Ascending aorta (tissue), 2 donors: ENCODE measurements around the gene TRHDE. TPM values are rescaled to one million over a fixed set of nuclear protein-coding genes. Genes with fewer than 3 reads are reported as not detected.

ENCODE experiments used
- DNase-seq, 2 donors: peaks; one replicate each; pipeline ENCODE4 v3.0.0-alpha.2; 2019; ENCODE audit warnings: low spot score in 2 of 2
- H3K27ac ChIP-seq, 2 donors: fragments of 200-600 bp; sonication (generic); one replicate each; pipeline ENCODE4 v1.5.1; 2016 to 2017; ENCODE audit warnings: mild to moderate bottlenecking in 1 of 2
- H3K27me3 ChIP-seq: fragments of 200-600 bp; sonication (generic); one replicate; pipeline ENCODE4 v1.5.1; 2017
- H3K36me3 ChIP-seq, 2 donors: fragments of 200-600 bp; sonication (generic); one replicate each; pipeline ENCODE4 v1.5.1; 2016
- H3K4me1 ChIP-seq, 2 donors: fragments of 200-600 bp; sonication (generic); one replicate each; pipeline ENCODE4 v1.5.1; 2016 to 2017; ENCODE audit warnings: mild to moderate bottlenecking in 1 of 2
- H3K4me3 ChIP-seq, 2 donors: fragments of 200-600 bp; sonication (generic); one replicate each; pipeline ENCODE4 v1.5.1; 2016 to 2017; ENCODE audit warnings: mild to moderate bottlenecking in 1 of 2
- H3K9me3 ChIP-seq, 2 donors: fragments of 200-600 bp; sonication (generic); one replicate each; pipeline ENCODE4 v1.5.1; 2016
- intact Hi-C: fragments of 100-400 bp; cut with DNase I; formaldehyde crosslinking; loops from one replicate; pipeline ENCODE4 v1.15.1; 2023
- total RNA-seq: library from RNA; depleted of rRNA; stranded (reverse); fragments of >200 nt; gene quantifications from one replicate; pipeline ENCODE4 v1.1.0, GENCODE V29; 2016
- TF ChIP-seq, protein P1 (sequence below), 3 experiments: fragments of 200-600 bp in 2 of 3; fragments of 450-650 bp in 1 of 3; sonication (generic) in 2 of 3; IDR thresholded peaks; one replicate each; pipeline ENCODE4 v1.5.1; 2016 to 2019; ENCODE audit warnings: antibody characterized with exemption in 3 of 3, mild to moderate bottlenecking in 1 of 3, moderate library complexity in 1 of 3

TRHDE gene
- total RNA-seq, 1 donor from 2014 or later, result 34.0 TPM

DNA sequence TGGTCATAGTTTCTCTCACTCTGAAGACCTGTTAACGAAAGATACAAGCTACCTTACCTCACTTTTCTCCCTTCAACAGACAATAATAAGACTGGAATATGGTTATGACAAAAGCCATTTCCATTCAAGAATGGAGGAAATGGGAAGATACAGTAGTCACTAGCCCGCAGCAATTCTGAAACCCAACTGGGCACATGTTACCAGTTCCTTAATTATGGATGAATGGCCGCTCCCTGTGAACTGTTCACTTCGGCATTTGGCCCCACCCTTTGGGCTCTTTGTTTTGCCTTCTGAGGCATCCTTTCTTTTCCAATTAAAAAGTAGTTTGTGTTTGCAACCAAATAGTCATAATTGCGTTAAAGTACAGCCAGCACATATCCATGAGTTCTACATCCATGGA lies 19.0 kb downstream of the TRHDE start:
- no peak overlapping the region for H3K4me3 ChIP-seq
- H3K9me3 ChIP-seq, result no peaks in the 10 kb centered on the region
- TF ChIP-seq, protein P1, sequence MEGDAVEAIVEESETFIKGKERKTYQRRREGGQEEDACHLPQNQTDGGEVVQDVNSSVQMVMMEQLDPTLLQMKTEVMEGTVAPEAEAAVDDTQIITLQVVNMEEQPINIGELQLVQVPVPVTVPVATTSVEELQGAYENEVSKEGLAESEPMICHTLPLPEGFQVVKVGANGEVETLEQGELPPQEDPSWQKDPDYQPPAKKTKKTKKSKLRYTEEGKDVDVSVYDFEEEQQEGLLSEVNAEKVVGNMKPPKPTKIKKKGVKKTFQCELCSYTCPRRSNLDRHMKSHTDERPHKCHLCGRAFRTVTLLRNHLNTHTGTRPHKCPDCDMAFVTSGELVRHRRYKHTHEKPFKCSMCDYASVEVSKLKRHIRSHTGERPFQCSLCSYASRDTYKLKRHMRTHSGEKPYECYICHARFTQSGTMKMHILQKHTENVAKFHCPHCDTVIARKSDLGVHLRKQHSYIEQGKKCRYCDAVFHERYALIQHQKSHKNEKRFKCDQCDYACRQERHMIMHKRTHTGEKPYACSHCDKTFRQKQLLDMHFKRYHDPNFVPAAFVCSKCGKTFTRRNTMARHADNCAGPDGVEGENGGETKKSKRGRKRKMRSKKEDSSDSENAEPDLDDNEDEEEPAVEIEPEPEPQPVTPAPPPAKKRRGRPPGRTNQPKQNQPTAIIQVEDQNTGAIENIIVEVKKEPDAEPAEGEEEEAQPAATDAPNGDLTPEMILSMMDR (IDR thresholded peaks at IDR 0.05), result no peak
- H3K27ac ChIP-seq, result no peak overlapping the region
- H3K4me1 ChIP-seq, result no peaks in the 10 kb centered on the region
- no peaks in the 10 kb centered on the region for H3K36me3 ChIP-seq
- intact Hi-C loops, result no loop called here
- no peak for DNase-seq
- H3K27me3 ChIP-seq, result no peaks in the 10 kb centered on the region

DNA sequence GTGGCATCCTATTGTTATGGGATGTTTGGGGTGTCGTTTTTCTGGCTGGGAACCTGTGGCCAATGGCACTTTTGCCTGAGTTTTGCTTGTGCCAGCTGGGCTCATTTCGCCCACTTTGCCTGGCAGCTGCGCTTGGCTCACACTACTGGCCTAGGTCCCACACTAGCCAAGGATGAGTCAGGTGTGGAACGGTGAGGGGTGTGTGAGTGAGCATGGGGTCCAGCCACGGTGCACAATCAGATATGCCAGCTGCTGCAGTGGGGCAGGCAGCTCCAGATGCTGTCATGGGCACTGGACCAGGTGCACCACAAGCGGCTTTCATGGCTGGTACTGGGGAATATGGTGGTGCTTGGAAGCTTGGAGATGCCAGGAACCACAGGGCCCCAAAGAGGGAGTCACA lies 21.5 kb downstream of the TRHDE start:
- Histone ChIP-seq H3K27ac (no peak overlapping the region), H3K4me3 (no peak overlapping the region), H3K4me1 (no peaks in the 10 kb centered on the region), H3K36me3 (no peaks in the 10 kb centered on the region), H3K9me3 (no peaks in the 10 kb centered on the region), H3K27me3 (no peaks in the 10 kb centered on the region)
- intact Hi-C loops, result no loop called here
- no peak for DNase-seq
- TF ChIP-seq, protein P1 (IDR thresholded peaks at IDR 0.05), result no peak

DNA sequence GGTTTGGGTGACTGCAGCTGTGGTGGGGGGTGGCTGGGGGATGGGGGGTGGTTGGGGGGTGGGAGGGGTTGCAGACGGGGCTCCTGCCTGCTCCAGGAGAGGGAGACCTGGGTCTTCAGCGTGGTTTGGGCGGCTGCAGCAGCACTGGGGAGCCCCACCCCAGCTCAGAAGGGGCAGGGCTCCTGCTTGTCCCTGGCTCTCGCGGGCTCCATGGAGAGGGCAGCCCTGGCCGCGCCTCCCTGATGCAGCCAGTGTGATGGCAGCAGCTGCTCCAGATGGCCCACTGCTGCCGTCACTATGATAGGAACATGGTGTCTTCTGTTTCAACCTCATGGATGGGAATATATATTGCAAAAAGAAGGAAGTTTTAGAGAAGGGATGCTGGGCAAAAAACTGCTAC lies 22.9 kb downstream of the TRHDE start:
- TF ChIP-seq, protein P1 (IDR thresholded peaks at IDR 0.05), result no peak
- no peaks in the 10 kb centered on the region for H3K27me3 ChIP-seq
- intact Hi-C loops, result no loop called here
- no peak for DNase-seq
- H3K4me3 ChIP-seq, result no peak overlapping the region
- H3K4me1 ChIP-seq, result no peaks in the 10 kb centered on the region
- no peaks in the 10 kb centered on the region for H3K36me3 ChIP-seq
- no peak overlapping the region for H3K27ac ChIP-seq
- no peaks in the 10 kb centered on the region for H3K9me3 ChIP-seq

DNA sequence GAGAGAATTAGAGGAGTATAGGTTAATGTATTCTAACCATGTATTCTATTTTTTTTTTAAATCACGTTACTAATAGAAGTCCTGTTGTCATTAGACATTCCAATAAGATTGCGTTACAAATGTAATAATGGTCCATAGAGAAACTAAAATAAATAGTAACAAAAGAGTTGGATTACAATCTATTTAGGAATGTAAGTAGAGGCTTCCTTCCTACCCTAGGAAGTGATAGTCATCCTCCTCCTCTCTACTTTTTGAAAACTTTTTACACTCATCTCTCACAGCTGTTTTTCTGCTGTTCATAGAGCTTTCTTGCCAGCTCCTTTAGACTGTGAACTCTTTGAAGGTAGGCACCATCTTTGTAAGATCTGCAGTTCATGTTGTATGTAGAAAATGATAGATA lies 23.6 kb downstream of the TRHDE start:
- Histone ChIP-seq H3K27ac (no peak overlapping the region), H3K9me3 (no peaks in the 10 kb centered on the region), H3K4me3 (no peak overlapping the region), H3K27me3 (no peaks in the 10 kb centered on the region), H3K4me1 (no peaks in the 10 kb centered on the region), H3K36me3 (no peaks in the 10 kb centered on the region)
- intact Hi-C loops, result no loop called here
- TF ChIP-seq, protein P1 (IDR thresholded peaks at IDR 0.05), result no peak
- no peak for DNase-seq

DNA sequence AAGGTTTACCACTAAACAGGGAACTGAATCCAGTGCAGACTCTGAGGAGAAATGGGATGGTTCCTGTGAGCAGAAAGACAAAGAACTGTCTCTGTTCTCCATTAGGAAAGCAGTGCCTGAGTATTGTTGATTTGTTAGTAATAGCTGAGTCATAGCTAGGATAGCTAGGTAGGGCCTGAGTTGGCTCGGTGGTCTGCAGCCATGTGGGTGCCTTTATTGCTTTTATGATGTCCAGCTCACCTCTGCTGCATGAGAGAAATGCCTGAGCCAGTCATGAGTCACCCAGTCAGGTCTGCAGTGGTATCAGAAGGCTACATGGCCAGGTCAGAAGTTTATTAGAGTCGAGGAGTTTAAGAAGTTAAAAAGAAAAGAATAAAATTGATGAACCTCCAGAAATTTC lies 24.2 kb downstream of the TRHDE start:
- TF ChIP-seq, protein P1 (IDR thresholded peaks at IDR 0.05), result no peak
- H3K4me3 ChIP-seq, result no peak overlapping the region
- no peak overlapping the region for H3K27ac ChIP-seq
- no peaks in the 10 kb centered on the region for H3K9me3 ChIP-seq
- H3K27me3 ChIP-seq, result no peaks in the 10 kb centered on the region
- no peaks in the 10 kb centered on the region for H3K36me3 ChIP-seq
- no peaks in the 10 kb centered on the region for H3K4me1 ChIP-seq
- DNase-seq, result no peak
- intact Hi-C loops, result no loop called here

DNA sequence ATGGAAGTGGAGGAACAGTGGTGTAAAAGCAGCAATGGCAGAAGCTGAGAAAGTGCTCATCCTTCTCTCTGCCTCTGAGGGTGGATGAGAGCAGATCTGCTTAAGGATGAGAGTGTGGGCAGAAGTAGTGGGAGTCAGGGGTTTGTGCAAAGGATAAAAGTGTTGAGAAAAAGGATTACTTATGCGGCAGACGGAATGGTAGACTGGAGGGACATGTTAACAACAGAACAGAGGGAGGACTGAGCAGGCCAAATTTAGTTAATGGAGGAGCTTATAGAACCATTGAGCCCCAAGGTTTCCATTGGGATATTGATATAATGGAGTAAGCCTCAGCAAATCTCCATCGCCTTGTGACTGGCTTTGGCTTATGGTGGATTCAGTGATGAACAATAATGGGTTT lies 25.5 kb downstream of the TRHDE start:
- intact Hi-C loops, result no loop called here
- Histone ChIP-seq H3K4me1 (no peaks in the 10 kb centered on the region), H3K9me3 (no peaks in the 10 kb centered on the region), H3K27ac (no peak overlapping the region), H3K27me3 (no peaks in the 10 kb centered on the region), H3K4me3 (no peak overlapping the region), H3K36me3 (no peaks in the 10 kb centered on the region)
- TF ChIP-seq, protein P1 (IDR thresholded peaks at IDR 0.05), result no peak
- DNase-seq, result no peak
